Parathyroid adenoma (tissue), 2 donors: Measurements from ENCODE around the gene ARRDC4.

Source experiments
- H2AFZ ChIP-seq: fragments of 300-600 bp; sonication (generic); one replicate; pipeline ENCODE4 v1.7.0; 2017; ENCODE audit warnings: antibody characterized with exemption, mild to moderate bottlenecking
- H3K27ac ChIP-seq: fragments of 300-600 bp; sonication (generic); one replicate; pipeline ENCODE4 v1.7.0; 2017
- H3K27me3 ChIP-seq: fragments of 300-600 bp; sonication (generic); one replicate; pipeline ENCODE4 v1.7.0; 2017; ENCODE audit warnings: low read length; ENCODE audit not compliant: control insufficient read depth, insufficient read depth
- H3K36me3 ChIP-seq: fragments of 300-600 bp; sonication (generic); one replicate; pipeline ENCODE4 v1.7.0; 2017; ENCODE audit warnings: low read length; ENCODE audit not compliant: control insufficient read depth, insufficient read depth
- H3K4me1 ChIP-seq: fragments of 300-600 bp; sonication (generic); one replicate; pipeline ENCODE4 v1.7.0; 2017; ENCODE audit warnings: control low read depth
- H3K4me2 ChIP-seq: fragments of 300-600 bp; sonication (generic); one replicate; pipeline ENCODE4 v1.7.0; 2017; ENCODE audit warnings: low read length
- H3K4me3 ChIP-seq: fragments of 300-600 bp; sonication (generic); one replicate; pipeline ENCODE4 v1.7.0; 2017; ENCODE audit warnings: low read depth, low read length
- H3K79me2 ChIP-seq: fragments of 300-600 bp; sonication (generic); one replicate; pipeline ENCODE4 v1.7.0; 2017; ENCODE audit warnings: control low read depth
- H3K9ac ChIP-seq: fragments of 300-600 bp; sonication (generic); one replicate; pipeline ENCODE4 v1.7.0; 2017; ENCODE audit warnings: mild to moderate bottlenecking
- H3K9me3 ChIP-seq: fragments of 300-600 bp; sonication (generic); one replicate; pipeline ENCODE4 v1.7.0; 2017; ENCODE audit warnings: low read length; ENCODE audit not compliant: control insufficient read depth
- TF ChIP-seq, protein P1 (sequence below): fragments of 300-600 bp; sonication (generic); IDR thresholded peaks from one replicate; pipeline ENCODE4 v1.7.0; 2017; ENCODE audit warnings: antibody characterized with exemption, mild to moderate bottlenecking
- donor health status: primary hyperparathyroidism.

Gene ARRDC4

DNA sequence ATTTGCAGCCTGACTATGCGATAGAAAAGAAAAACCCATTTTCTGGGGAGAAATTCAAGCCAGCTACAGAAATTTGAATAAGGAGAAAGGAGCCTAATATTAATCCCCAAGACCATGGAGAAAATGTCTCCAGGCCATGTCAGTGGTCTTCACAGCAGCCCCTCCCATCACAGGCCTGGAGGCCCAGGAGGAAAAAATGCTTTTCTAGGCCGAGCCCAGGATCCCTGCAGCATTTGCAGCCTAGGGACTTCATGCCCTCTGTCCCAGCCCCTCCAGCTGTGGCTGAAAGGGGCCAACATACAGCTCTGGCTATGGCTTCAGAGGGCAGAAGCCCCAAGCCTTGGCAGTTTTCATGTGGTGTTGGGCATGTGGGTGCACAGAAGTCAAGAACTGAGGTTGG lies 26.3 kb downstream of the ARRDC4 start:
- Histone ChIP-seq H3K4me1 (no peaks in the 10 kb centered on the region), H3K36me3 (no peaks in the 10 kb centered on the region), H3K79me2 (no peaks in the 10 kb centered on the region), H3K4me2 (no peak overlapping the region), H3K9me3 (no peaks in the 10 kb centered on the region), H3K27ac (no peak overlapping the region), H2AFZ (no peak overlapping the region), H3K4me3 (no peak overlapping the region), H3K9ac (no peak overlapping the region), H3K27me3 (no peaks in the 10 kb centered on the region)
- TF ChIP-seq, protein P1, sequence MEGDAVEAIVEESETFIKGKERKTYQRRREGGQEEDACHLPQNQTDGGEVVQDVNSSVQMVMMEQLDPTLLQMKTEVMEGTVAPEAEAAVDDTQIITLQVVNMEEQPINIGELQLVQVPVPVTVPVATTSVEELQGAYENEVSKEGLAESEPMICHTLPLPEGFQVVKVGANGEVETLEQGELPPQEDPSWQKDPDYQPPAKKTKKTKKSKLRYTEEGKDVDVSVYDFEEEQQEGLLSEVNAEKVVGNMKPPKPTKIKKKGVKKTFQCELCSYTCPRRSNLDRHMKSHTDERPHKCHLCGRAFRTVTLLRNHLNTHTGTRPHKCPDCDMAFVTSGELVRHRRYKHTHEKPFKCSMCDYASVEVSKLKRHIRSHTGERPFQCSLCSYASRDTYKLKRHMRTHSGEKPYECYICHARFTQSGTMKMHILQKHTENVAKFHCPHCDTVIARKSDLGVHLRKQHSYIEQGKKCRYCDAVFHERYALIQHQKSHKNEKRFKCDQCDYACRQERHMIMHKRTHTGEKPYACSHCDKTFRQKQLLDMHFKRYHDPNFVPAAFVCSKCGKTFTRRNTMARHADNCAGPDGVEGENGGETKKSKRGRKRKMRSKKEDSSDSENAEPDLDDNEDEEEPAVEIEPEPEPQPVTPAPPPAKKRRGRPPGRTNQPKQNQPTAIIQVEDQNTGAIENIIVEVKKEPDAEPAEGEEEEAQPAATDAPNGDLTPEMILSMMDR, result no peak

DNA sequence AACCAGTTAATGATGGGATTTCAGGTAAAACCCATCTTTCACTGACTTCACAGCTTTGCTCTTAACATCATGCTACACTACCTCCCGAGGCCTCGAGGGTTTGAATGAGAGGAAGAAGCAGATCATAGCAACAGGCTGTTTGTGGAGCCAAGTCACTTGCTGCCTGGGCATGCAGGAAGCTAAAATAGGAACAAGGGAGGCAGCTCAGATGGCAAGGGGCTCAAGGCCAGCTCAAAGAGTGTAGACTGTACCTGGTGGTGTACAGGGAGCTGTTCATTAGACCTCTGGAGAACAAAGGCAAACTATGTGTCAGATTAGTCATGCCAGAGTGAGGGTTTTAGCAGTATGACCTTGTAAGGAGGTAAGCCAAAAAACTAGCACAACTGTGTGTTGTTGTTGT lies 28.8 kb downstream of the ARRDC4 start:
- Histone ChIP-seq H3K36me3 (no peaks in the 10 kb centered on the region), H3K27me3 (no peaks in the 10 kb centered on the region), H2AFZ (no peak overlapping the region), H3K9ac (no peak overlapping the region), H3K4me3 (no peak overlapping the region), H3K27ac (no peak overlapping the region), H3K4me2 (no peak overlapping the region), H3K4me1 (no peaks in the 10 kb centered on the region), H3K79me2 (no peaks in the 10 kb centered on the region), H3K9me3 (no peaks in the 10 kb centered on the region)
- TF ChIP-seq, protein P1, result no peak

DNA sequence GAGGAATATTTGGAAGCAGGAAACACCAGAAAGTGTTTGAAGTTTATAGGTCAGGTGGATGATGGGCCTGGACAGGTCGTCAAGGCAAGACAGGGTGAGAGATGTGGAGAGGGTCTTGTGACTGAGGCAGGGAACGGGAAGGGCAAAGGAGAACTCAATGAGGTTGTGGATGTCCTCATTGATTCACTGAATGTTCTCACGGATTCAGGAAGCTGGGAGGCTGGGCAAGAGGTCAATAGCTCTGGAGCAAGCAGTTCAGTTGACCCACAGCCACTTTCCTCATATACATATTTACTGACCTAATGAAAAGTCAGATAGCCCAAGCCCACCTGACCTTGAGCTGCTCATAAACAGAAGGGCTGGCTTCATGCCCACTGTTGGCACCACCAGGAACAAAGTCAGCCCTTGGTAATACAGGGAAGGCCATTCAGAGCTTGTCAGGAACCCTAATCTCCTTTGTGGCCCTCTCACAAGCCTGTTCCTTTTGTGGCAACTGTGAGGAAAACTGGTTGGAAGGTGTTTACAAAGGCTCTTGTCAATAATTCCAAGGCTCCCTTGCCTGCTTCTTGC lies 31.6 kb downstream of the ARRDC4 start:
- H2AFZ ChIP-seq, result no peak overlapping the region
- H3K9ac ChIP-seq, result no peak overlapping the region
- no peak overlapping the region for H3K4me3 ChIP-seq
- no peak overlapping the region for H3K27ac ChIP-seq
- no peaks in the 10 kb centered on the region for H3K9me3 ChIP-seq
- no peaks in the 10 kb centered on the region for H3K36me3 ChIP-seq
- H3K4me1 ChIP-seq, result no peaks in the 10 kb centered on the region
- no peaks in the 10 kb centered on the region for H3K79me2 ChIP-seq
- H3K27me3 ChIP-seq, result no peaks in the 10 kb centered on the region
- H3K4me2 ChIP-seq, result no peak overlapping the region
- TF ChIP-seq, protein P1, result no peak

DNA sequence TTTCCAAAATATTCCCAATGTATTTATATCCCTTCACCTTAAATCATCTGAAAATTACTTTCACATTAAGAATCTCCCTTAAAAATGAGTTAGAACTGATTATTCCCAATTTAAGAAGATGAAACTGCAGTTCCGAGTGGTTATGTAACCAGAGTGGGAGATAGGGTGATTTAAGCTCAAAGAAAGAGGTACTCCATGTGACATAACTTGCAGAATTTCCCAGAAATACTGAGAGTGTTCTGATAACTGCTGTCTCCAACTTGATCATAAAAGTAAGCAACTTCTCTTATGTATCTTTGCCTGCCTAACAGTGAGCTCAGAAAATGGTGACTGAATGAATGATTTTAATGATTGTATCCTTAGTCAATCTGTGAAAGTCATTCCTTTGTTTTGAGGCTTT lies 32.3 kb downstream of the ARRDC4 start:
- TF ChIP-seq, protein P1, result no peak
- Histone ChIP-seq H3K27me3 (no peaks in the 10 kb centered on the region), H3K4me3 (no peak overlapping the region), H2AFZ (no peak overlapping the region), H3K4me1 (no peaks in the 10 kb centered on the region), H3K27ac (no peak overlapping the region), H3K79me2 (no peaks in the 10 kb centered on the region), H3K36me3 (no peaks in the 10 kb centered on the region), H3K4me2 (no peak overlapping the region), H3K9me3 (no peaks in the 10 kb centered on the region), H3K9ac (no peak overlapping the region)

DNA sequence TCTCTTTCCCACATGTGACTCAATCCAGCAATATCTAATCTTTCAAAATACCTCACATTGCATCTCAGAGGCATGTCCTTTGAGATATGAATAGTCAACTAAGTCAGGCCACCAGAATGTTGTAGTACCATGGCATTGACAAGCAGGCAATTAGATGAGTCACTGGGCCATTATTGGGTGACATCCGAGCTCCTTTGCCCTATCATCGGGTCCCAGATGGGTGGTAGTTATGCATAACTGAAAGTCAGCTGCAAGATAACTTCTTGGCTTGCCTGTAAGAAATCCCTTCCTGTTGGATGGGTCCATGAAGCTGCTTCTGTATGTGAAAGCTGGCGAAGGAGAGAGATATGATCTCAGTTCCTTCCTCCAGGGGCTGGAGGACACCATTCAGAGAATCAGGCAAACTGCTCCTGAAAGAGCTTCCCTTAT lies 32.8 kb downstream of the ARRDC4 start:
- no peaks in the 10 kb centered on the region for H3K79me2 ChIP-seq
- no peaks in the 10 kb centered on the region for H3K27me3 ChIP-seq
- no peak overlapping the region for H3K9ac ChIP-seq
- H3K9me3 ChIP-seq, result no peaks in the 10 kb centered on the region
- H3K4me3 ChIP-seq, result no peak overlapping the region
- H3K36me3 ChIP-seq, result no peaks in the 10 kb centered on the region
- TF ChIP-seq, protein P1, result no peak
- no peak overlapping the region for H3K27ac ChIP-seq
- H3K4me2 ChIP-seq, result no peak overlapping the region
- no peak overlapping the region for H2AFZ ChIP-seq
- no peaks in the 10 kb centered on the region for H3K4me1 ChIP-seq
